Retinal pigment epithelial cell (primary cell): ENCODE measurements around the gene ARHGAP24.

Experiments
- DNase-seq: peaks from one replicate; pipeline ENCODE4 v3.0.0-alpha.2; 2010; ENCODE audit warnings: low read depth
- H3K4me3 ChIP-seq: 2 replicates; pipeline ENCODE4 v1.5.1; 2011; ENCODE audit warnings: mild to moderate bottlenecking, low read length, control low read depth, moderate library complexity
- CTCF ChIP-seq: conservative IDR thresholded peaks from 2 replicates; pipeline ENCODE4 v1.5.1; 2011; ENCODE audit warnings: low read depth, low read length, control low read depth, inconsistent platforms

ARHGAP24 gene

GRCh38 chr4:85520765-85521749, 46.1 kb downstream of the ARHGAP24 start:
- no peak for TF ChIP-seq CTCF
- DNase-seq, result no peak
- no peak overlapping the region for H3K4me3 ChIP-seq

DNA sequence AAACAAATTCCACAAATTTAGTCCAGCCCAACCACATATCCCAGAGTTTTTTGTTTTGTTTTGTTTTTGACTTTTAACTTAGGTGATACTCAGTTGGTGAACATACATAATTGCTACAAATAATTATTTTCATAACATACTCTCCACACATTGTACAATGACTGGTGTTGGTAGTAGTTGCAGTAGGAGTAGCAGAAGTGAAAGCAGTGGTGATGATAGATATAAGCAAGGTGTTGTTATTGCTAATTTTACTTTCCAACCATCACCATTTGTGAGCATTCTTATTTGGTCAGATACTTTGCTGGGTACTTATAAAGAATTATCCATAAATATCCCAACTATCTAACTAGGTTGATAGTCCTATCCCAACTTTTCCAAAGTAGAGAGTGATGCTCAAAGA, 47.3 kb downstream of the ARHGAP24 start:
- no peak for DNase-seq
- TF ChIP-seq CTCF, result no peak
- no peak overlapping the region for H3K4me3 ChIP-seq

- TF ChIP-seq CTCF, result no peak
Measured at GRCh38 chr4:85522836-85523235, 47.9 kb downstream of the ARHGAP24 start.

DNA sequence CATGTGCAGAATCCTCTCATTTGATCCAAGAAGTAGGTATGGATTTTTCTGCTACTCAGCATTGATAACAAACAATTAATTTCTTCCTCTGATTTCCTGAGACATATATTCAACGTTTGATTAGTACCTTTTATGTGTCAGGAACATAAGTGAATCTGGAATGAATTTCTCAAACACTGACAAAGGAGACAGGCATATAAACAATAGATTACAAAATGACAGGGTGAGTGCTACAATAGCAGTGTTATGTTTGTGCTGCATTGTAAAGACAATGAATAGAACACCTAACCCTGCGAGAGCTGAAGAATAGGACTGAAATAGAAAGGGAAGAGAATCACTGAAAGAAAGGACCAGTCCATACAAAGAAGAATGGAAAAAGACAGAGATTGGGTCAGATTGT, 52.9 kb downstream of the ARHGAP24 start:
- H3K4me3 ChIP-seq, result no peak overlapping the region
- TF ChIP-seq CTCF, result no peak
- DNase-seq, result no peak

More at GRCh38 chr4:85522836-85523235, 47.9 kb downstream of the ARHGAP24 start:
- no peak overlapping the region for H3K4me3 ChIP-seq
- DNase-seq, result no peak

GRCh38 chr4:85531560-85532341, 56.8 kb downstream of the ARHGAP24 start:
- TF ChIP-seq CTCF, result no peak
- no peak for DNase-seq

DNA sequence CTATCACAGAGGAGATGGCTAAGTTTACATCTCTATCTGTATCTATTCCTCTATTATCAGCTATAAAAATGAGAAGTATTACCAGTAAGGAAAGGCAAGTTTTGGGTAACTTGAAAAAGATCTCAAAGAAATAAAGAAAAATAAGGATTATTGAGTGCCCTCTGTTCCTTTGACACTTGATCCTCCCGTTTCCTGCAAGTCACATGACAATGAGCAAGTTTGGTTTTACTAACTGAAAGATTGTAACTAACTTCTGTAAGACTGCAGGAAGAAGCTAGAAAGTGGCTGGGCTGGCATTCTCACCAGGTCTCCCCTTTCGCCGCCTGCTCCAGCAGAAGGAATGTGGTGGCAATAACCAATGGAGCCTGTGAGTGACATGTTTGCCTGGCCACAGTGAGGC, 59.2 kb downstream of the ARHGAP24 start:
- no peak overlapping the region for H3K4me3 ChIP-seq
- DNase-seq, result no peak
- no peak for TF ChIP-seq CTCF

More at GRCh38 chr4:85531560-85532341, 56.8 kb downstream of the ARHGAP24 start:
- H3K4me3 ChIP-seq, result no peak overlapping the region

- no peak for TF ChIP-seq CTCF
- no peak overlapping the region for H3K4me3 ChIP-seq
- DNase-seq, result no peak
Measured at GRCh38 chr4:85543832-85544231, 68.9 kb downstream of the ARHGAP24 start.
